Lower leg skin (tissue), 4 donors: ENCODE data around the gene ADARB2. TPM values are rescaled to one million over a fixed set of nuclear protein-coding genes. Genes with fewer than 3 reads are reported as not detected.

Experiments used
- DNase-seq, 2 donors: peaks; one replicate each; pipeline ENCODE4 v3.0.0-alpha.2; 2019; ENCODE audit warnings: low spot score in 2 of 2
- H3K4me3 ChIP-seq: fragments of 200-600 bp; sonication (generic); 2 replicates; pipeline ENCODE4 v1.5.1; 2017; ENCODE audit warnings: mild to moderate bottlenecking, low read depth; ENCODE audit not compliant: poor library complexity, severe bottlenecking
- CTCF ChIP-seq, 3 donors: fragments of 450-650 bp; IDR thresholded peaks; one replicate each; pipeline ENCODE4 v1.5.1; 2016; ENCODE audit warnings: antibody characterized with exemption in 3 of 3, mild to moderate bottlenecking in 3 of 3, moderate library complexity in 2 of 3
- POLR2A ChIP-seq, 2 donors: fragments of 450-650 bp; IDR thresholded peaks; one replicate each; pipeline ENCODE4 v1.6.1; 2016 to 2017; ENCODE audit warnings: antibody characterized with exemption in 2 of 2, mild to moderate bottlenecking in 1 of 2, moderate library complexity in 1 of 2
- WGBS, 2 donors: methylation state at CpG; one replicate each; pipeline ENCODE4 v1.1.5; 2018; 5-methylcytosine and 5-hydroxymethylcytosine counted together
- intact Hi-C: fragments of 100-400 bp; cut with DNase I; formaldehyde crosslinking; loops from one replicate; pipeline ENCODE4 v1.15.0; 2023; ENCODE audit warnings: low total_unique reads
- total RNA-seq, 4 donors: library from RNA; depleted of rRNA; stranded (reverse); fragments of >200 nt; gene quantifications; one replicate each; pipeline ENCODE4 v1.1.0, GENCODE V29; 2016

Gene ADARB2
- total RNA-seq, 4 donors from 2014 or later = 0.72 to 3.6 (median 1.8) TPM

- no peak overlapping the region for H3K4me3 ChIP-seq
- TF ChIP-seq CTCF (IDR thresholded peaks at IDR 0.05) (no peak), POLR2A (IDR thresholded peaks at IDR 0.05) (no peak)
- DNase-seq = no peak
- intact Hi-C loops = no loop called here
- 84 to 91% methylated on average over 22 to 24 of the region's 24 CpGs for WGBS, 2 donors
Measured at GRCh38 chr10:1185911-1186682, 551.2 kb downstream of the ADARB2 start.

GRCh38 chr10:1184541-1185430 is 552.5 kb downstream of the ADARB2 start:
- H3K4me3 ChIP-seq = no peak overlapping the region
- WGBS, 2 donors = 85% methylated on average over 34 to 45 of the region's 45 CpGs
- no peak for DNase-seq
- intact Hi-C loops = no loop called here
- TF ChIP-seq POLR2A (IDR thresholded peaks at IDR 0.05) (no peak), CTCF (IDR thresholded peaks at IDR 0.05) (no peak)

DNA sequence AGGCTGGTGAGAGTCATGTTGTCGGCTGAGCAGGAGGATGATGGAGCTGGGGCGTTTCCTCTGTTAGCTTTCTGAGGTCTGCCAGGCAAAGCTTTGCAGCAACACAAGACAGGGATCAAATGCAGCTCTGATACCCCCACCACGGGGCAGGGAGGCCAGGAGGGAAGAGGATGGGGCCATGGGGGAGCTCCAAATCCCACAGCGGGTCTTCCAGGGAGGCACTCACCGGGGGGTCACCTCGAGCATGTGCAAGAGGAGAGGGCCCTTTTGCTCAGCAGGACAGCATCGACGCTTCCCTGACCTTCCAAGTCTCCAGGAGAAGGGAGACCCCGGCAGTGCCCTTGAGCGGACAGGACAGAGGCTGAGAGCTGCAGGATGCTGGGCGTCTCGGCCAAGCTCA is 553.6 kb downstream of the ADARB2 start:
- 75% methylated on average over 12 of the region's 12 CpGs for WGBS, 2 donors
- intact Hi-C loops = no loop called here
- TF ChIP-seq CTCF (IDR thresholded peaks at IDR 0.05) = no peak
- TF ChIP-seq POLR2A (IDR thresholded peaks at IDR 0.05) = no peak
- no peak overlapping the region for H3K4me3 ChIP-seq
- no peak for DNase-seq

DNA sequence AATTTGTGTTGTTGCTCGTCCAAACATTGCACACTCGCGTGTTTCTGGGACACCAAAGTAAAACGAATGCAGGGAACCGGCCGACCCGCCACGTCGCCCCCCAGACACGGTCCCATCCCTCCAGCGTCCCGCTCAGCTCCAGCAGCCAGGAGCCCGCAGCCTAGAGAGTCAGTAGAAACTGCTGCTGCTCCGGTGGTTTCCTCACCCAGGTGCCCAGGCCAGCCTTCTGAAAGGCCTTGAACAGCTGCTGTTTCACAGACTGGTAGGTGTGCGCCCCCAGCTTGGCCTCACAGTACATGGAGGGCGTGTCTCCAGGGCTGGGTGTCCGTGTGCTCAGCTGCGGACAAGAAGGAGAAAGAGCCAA is 554.3 kb downstream of the ADARB2 start:
- no peak overlapping the region for H3K4me3 ChIP-seq
- intact Hi-C loops = no loop called here
- WGBS, 2 donors = 79% methylated on average over 18 of the region's 18 CpGs
- TF ChIP-seq POLR2A (IDR thresholded peaks at IDR 0.05) (no peak), CTCF (IDR thresholded peaks at IDR 0.05) (no peak)
- DNase-seq = no peak

GRCh38 chr10:1182280-1183032 is 554.9 kb downstream of the ADARB2 start:
- intact Hi-C loops = no loop called here
- no peak for DNase-seq

More at GRCh38 chr10:1182280-1183032, 554.9 kb downstream of the ADARB2 start:
- H3K4me3 ChIP-seq = no peak overlapping the region
- TF ChIP-seq POLR2A (IDR thresholded peaks at IDR 0.05) (no peak), CTCF (IDR thresholded peaks at IDR 0.05) (no peak)
- 74 to 84% methylated on average over 29 of the region's 30 CpGs for WGBS, 2 donors
